HEK293T (cell line): ENCODE data around the gene CLCF1.

Source experiments
- BHLHE40 ChIP-seq: fragments of 450-650 bp; IDR thresholded peaks from 2 replicates; pipeline ENCODE4 v1.6.1; 2016; ENCODE audit warnings: mild to moderate bottlenecking, moderate library complexity, borderline replicate concordance
- ELF4 ChIP-seq: fragments of 450-650 bp; IDR thresholded peaks from 2 replicates; pipeline ENCODE4 v1.6.1; 2017; ENCODE audit warnings: antibody characterized with exemption
- FOXM1 ChIP-seq: fragments of 450-650 bp; IDR thresholded peaks from 2 replicates; pipeline ENCODE4 v1.6.1; 2017; ENCODE audit warnings: mild to moderate bottlenecking, borderline replicate concordance
- SP1 ChIP-seq: fragments of 450-650 bp; IDR thresholded peaks from 2 replicates; pipeline ENCODE4 v1.6.1; 2017

DNA sequence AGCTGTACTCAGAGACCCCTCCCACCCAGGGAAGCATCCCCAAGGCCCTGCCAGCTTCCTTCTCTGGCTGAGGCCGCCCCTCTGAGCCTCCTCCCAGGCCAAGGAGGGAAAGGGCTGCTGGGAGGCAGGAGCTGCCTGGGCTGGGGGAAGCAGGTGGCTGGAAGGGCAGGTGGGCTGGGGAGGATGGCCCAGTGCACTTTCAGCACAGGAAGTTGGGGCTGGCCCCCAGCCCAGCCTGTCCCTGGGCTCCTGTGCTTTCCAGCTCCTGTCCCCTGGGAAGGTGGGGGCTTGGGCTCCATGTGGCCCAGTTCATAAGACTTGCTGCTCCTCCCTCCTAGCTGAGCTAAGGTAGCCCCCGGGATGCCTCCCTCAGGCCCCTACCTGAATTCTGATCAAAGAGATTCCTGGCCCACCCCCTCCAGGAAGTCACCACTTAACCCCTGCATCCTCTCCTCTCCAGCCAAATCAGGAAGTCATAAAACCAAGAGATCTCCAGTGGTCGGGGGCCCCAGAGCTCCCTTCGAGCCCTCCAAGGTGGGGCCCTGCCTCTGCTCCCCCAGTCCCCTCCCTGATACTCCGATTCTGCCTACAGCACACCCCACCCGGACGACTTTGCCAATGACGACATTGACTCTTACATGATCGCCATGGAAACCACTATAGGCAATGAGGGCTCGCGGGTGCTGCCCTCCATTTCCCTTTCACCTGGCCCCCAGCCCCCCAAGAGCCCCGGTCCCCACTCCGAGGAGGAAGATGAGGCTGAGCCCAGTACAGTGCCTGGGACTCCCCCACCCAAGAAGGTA, 23.4 kb upstream of the CLCF1 start:
- TF ChIP-seq BHLHE40 = no peak
- TF ChIP-seq SP1 = no peak
- no peak for TF ChIP-seq FOXM1
- TF ChIP-seq ELF4 = no peak
